ENCODE data around the gene MASP1.

MASP1 gene

GRCh38 chr3:187314176-187314575, 22.6 kb upstream of the MASP1 start:
- H3K4me2 ChIP-seq (ENCODE audit: low read length), result no peak overlapping the region
- no peak overlapping the region for H3K4me3 ChIP-seq (ENCODE audit: low read depth, low read length)
- H3K9ac ChIP-seq, result no peak overlapping the region
- no peak for TF ChIP-seq CTCF (IDR thresholded peaks at IDR 0.05)
- no peaks in the 10 kb centered on the region for H3K9me3 ChIP-seq (ENCODE audit: control insufficient read depth, low read length)
- no peaks in the 10 kb centered on the region for H3K4me1 ChIP-seq
- no peaks in the 10 kb centered on the region for H3K79me2 ChIP-seq
- no peaks in the 10 kb centered on the region for H3K27me3 ChIP-seq (ENCODE audit: control insufficient read depth, insufficient read depth, low read length)
- H2AFZ ChIP-seq, result no peak overlapping the region
- no peak overlapping the region for H3K27ac ChIP-seq
- H3K36me3 ChIP-seq (ENCODE audit: control insufficient read depth, insufficient read depth, low read length), result no peaks in the 10 kb centered on the region

- Histone ChIP-seq H3K4me1 (no peaks in the 10 kb centered on the region), H3K36me3 (ENCODE audit: control insufficient read depth, insufficient read depth, low read length) (no peaks in the 10 kb centered on the region), H3K9me3 (ENCODE audit: control insufficient read depth, low read length) (no peaks in the 10 kb centered on the region), H3K9ac (no peak overlapping the region), H3K4me3 (ENCODE audit: low read depth, low read length) (no peak overlapping the region), H3K27me3 (ENCODE audit: control insufficient read depth, insufficient read depth, low read length) (no peaks in the 10 kb centered on the region), H3K27ac (no peak overlapping the region), H3K4me2 (ENCODE audit: low read length) (no peak overlapping the region), H2AFZ (no peak overlapping the region), H3K79me2 (no peaks in the 10 kb centered on the region)
- no peak for TF ChIP-seq CTCF (IDR thresholded peaks at IDR 0.05)
Measured at GRCh38 chr3:187310954-187311470, 19.5 kb upstream of the MASP1 start.

- H3K27ac ChIP-seq, result no peak overlapping the region
- no peak for TF ChIP-seq CTCF (IDR thresholded peaks at IDR 0.05)
Measured at GRCh38 chr3:187310226-187310625, 18.7 kb upstream of the MASP1 start.

GRCh38 chr3:187305881-187306280, 14.3 kb upstream of the MASP1 start:
- no peak for TF ChIP-seq CTCF (IDR thresholded peaks at IDR 0.05)

More at GRCh38 chr3:187310226-187310625, 18.7 kb upstream of the MASP1 start:
- no peak overlapping the region for H2AFZ ChIP-seq
- no peaks in the 10 kb centered on the region for H3K9me3 ChIP-seq (ENCODE audit: control insufficient read depth, low read length)
- no peaks in the 10 kb centered on the region for H3K27me3 ChIP-seq (ENCODE audit: control insufficient read depth, insufficient read depth, low read length)
- no peaks in the 10 kb centered on the region for H3K79me2 ChIP-seq
- H3K4me3 ChIP-seq (ENCODE audit: low read depth, low read length), result no peak overlapping the region
- H3K4me2 ChIP-seq (ENCODE audit: low read length), result no peak overlapping the region
- no peak overlapping the region for H3K9ac ChIP-seq
- no peaks in the 10 kb centered on the region for H3K36me3 ChIP-seq (ENCODE audit: control insufficient read depth, insufficient read depth, low read length)
- no peaks in the 10 kb centered on the region for H3K4me1 ChIP-seq

GRCh38 chr3:187299611-187300010, 8.1 kb upstream of the MASP1 start:
- Histone ChIP-seq H3K9ac (no peak overlapping the region), H3K36me3 (ENCODE audit: control insufficient read depth, insufficient read depth, low read length) (no peaks in the 10 kb centered on the region), H3K79me2 (no peaks in the 10 kb centered on the region), H3K27me3 (ENCODE audit: control insufficient read depth, insufficient read depth, low read length) (no peaks in the 10 kb centered on the region), H3K4me1 (no peaks in the 10 kb centered on the region), H3K4me3 (ENCODE audit: low read depth, low read length) (no peak overlapping the region), H2AFZ (no peak overlapping the region), H3K27ac (no peak overlapping the region), H3K9me3 (ENCODE audit: control insufficient read depth, low read length) (no peaks in the 10 kb centered on the region), H3K4me2 (ENCODE audit: low read length) (no peak overlapping the region)
- TF ChIP-seq CTCF (IDR thresholded peaks at IDR 0.05), result no peak

More at GRCh38 chr3:187305881-187306280, 14.3 kb upstream of the MASP1 start:
- Histone ChIP-seq H3K9ac (no peak overlapping the region), H3K9me3 (ENCODE audit: control insufficient read depth, low read length) (no peaks in the 10 kb centered on the region), H3K27me3 (ENCODE audit: control insufficient read depth, insufficient read depth, low read length) (no peaks in the 10 kb centered on the region), H2AFZ (no peak overlapping the region), H3K36me3 (ENCODE audit: control insufficient read depth, insufficient read depth, low read length) (no peaks in the 10 kb centered on the region), H3K27ac (no peak overlapping the region), H3K4me3 (ENCODE audit: low read depth, low read length) (no peak overlapping the region), H3K4me2 (ENCODE audit: low read length) (no peak overlapping the region), H3K4me1 (no peaks in the 10 kb centered on the region), H3K79me2 (no peaks in the 10 kb centered on the region)
